DOHH2 (cell line): Measurements from ENCODE around the gene ZIC4.

Experiments used
- H3F3A ChIP-seq: fragments of 200-600 bp; sonication (generic), shearing (Covaris generic); 2 replicates; pipeline ENCODE4 v1.6.0; 2016; ENCODE audit warnings: antibody characterized with exemption, mild to moderate bottlenecking; ENCODE audit not compliant: control insufficient read depth, insufficient read depth
- H3K27ac ChIP-seq: fragments of 200-600 bp; sonication (generic); 2 replicates; pipeline ENCODE4 v1.5.1; 2014; ENCODE audit warnings: low read depth, mild to moderate bottlenecking, low read length, moderate library complexity
- H3K27me3 ChIP-seq: fragments of 200-600 bp; sonication (generic); 2 replicates; pipeline ENCODE4 v1.6.1; 2014; ENCODE audit warnings: mild to moderate bottlenecking, low read length, mixed read lengths; ENCODE audit not compliant: control insufficient read depth
- H3K36me3 ChIP-seq: fragments of 200-600 bp; sonication (generic); 2 replicates; pipeline ENCODE4 v1.6.1; 2014; ENCODE audit warnings: mild to moderate bottlenecking, low read length, moderate library complexity, mixed read lengths; ENCODE audit not compliant: control insufficient read depth
- H3K4me1 ChIP-seq: fragments of 200-600 bp; sonication (generic); 2 replicates; pipeline ENCODE4 v1.6.1; 2014; ENCODE audit warnings: mild to moderate bottlenecking, low read length, mixed read lengths; ENCODE audit not compliant: control insufficient read depth
- H3K4me2 ChIP-seq: fragments of 200-600 bp; sonication (generic); 2 replicates; pipeline ENCODE4 v1.6.0; 2014; ENCODE audit warnings: mild to moderate bottlenecking, low read length, moderate library complexity
- H3K4me3 ChIP-seq: fragments of 200-600 bp; sonication (generic); 2 replicates; pipeline ENCODE4 v1.5.1; 2014; ENCODE audit warnings: mild to moderate bottlenecking, low read length, mixed read lengths
- H3K79me2 ChIP-seq: fragments of 200-600 bp; sonication (generic); 2 replicates; pipeline ENCODE4 v1.6.1; 2014; ENCODE audit warnings: mild to moderate bottlenecking, low read length, mixed read lengths; ENCODE audit not compliant: control insufficient read depth
- H3K9me2 ChIP-seq: fragments of 200-600 bp; sonication (generic); replicated peaks from 2 replicates; pipeline ENCODE4 v1.6.1; 2014; ENCODE audit warnings: mild to moderate bottlenecking, low read length, mixed read lengths; ENCODE audit not compliant: control insufficient read depth
- H3K9me3 ChIP-seq: fragments of 200-600 bp; sonication (generic); 2 replicates; pipeline ENCODE4 v1.6.1; 2014; ENCODE audit warnings: antibody characterized with exemption, low read length, mixed read lengths; ENCODE audit not compliant: control insufficient read depth, insufficient read depth
- H4K20me1 ChIP-seq: fragments of 200-600 bp; sonication (generic); 2 replicates; pipeline ENCODE4 v1.6.0; 2014; ENCODE audit warnings: low read depth, mild to moderate bottlenecking, antibody characterized with exemption, low read length, moderate library complexity; ENCODE audit not compliant: control insufficient read depth, insufficient read depth
- CTCF ChIP-seq: fragments of 200-600 bp; sonication (generic); IDR thresholded peaks from one replicate; pipeline ENCODE4 v1.5.1; 2014; ENCODE audit warnings: antibody characterized with exemption, mild to moderate bottlenecking, low read depth, low read length; ENCODE audit not compliant: poor library complexity, severe bottlenecking
- EZH2phosphoT487 ChIP-seq: fragments of 200-600 bp; sonication (generic); IDR thresholded peaks from 2 replicates; pipeline ENCODE4 v1.6.1; 2017; ENCODE audit warnings: borderline replicate concordance, mild to moderate bottlenecking, antibody characterized with exemption, low read length, moderate library complexity, mixed read lengths

The ZIC4 gene

DNA sequence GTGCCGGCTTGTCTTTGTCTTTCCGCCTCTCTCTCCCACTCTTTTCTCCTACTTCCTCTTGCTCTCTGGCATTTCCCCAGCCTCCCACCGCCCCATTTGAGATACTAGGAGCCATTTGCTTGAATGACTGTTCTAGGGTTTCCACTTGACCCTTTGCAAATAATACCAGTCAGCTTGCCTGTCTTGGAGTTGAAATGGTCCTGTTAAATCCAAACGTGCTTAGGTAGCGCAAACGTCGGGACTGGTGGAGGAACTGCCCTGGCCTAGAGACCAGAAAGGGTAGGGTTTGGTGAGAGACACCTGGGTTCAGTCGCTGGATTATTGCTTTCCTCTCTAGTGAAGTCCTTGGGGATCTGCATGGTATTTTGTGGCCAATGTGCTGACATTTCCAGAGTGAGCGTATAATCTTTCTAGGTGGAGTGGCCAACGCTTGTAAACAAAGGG is 13.5 kb upstream of the ZIC4 start:
- H3K9me3 ChIP-seq = peaks cover 4% of the 10 kb centered on the region; the same call in 1 of the 2 replicates
- H3K36me3 ChIP-seq = no peaks in the 10 kb centered on the region
- H3K27me3 ChIP-seq = no peaks in the 10 kb centered on the region
- TF ChIP-seq CTCF = no peak
- no peak for TF ChIP-seq EZH2phosphoT487
- no peak overlapping the region for H3K4me3 ChIP-seq
- no peaks in the 10 kb centered on the region for H3K79me2 ChIP-seq
- H3K4me2 ChIP-seq = no peak overlapping the region
- no peaks in the 10 kb centered on the region for H3K9me2 ChIP-seq
- H3K4me1 ChIP-seq = no peaks in the 10 kb centered on the region
- no peak overlapping the region for H3K27ac ChIP-seq
- H3F3A ChIP-seq = no peaks in the 10 kb centered on the region
- H4K20me1 ChIP-seq = no peaks in the 10 kb centered on the region

DNA sequence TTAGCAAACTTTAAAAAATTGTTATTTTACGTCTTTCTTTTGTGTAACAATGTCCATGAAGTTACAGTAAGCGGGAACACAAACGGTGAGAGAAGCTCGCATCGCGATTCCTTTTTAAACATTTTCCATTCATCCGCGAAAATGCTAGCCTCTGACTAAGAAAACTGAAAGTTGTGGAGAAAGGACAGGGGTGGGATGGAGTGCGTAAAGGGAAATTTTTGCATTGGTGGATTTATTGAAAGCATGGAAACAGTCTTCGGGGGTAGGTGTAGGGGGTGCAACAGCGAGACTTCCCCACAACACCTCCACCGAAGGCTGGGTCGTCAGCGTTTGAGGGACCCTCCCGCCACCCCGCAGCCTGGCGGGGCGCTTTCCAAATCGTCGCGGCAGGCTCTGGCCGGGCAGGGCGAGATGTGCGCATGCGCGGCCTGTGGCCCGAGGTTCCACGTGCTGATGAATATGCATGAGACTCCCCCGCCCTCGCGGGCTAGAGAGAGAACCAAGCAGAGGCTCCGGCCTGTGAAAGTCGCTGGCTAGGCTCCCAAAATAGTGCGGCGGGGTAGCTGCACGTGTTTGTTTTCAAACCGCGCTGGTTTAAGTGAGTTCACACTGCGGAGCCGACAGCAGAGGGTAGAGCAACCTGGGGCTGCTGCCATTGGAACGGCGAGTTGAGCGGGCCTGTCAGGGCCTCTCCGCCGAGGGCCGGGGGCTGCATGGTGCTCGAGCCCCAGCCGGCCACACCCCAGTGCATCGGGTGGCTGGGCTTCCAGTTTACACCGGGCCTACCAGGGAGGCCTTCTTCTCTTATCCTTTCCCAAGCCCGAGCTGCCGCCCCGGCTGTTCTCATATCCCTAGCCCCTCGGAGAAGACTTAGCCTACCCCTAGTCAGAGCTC is 12.7 kb upstream of the ZIC4 start:
- H3K9me3 ChIP-seq = peaks cover 4% of the 10 kb centered on the region; the same call in 1 of the 2 replicates
- no peaks in the 10 kb centered on the region for H3K36me3 ChIP-seq
- TF ChIP-seq EZH2phosphoT487 (no peak), CTCF (no peak)
- H3K27ac ChIP-seq = no peak overlapping the region
- no peaks in the 10 kb centered on the region for H3K9me2 ChIP-seq
- H3K4me3 ChIP-seq = no peak overlapping the region
- no peak overlapping the region for H3K4me2 ChIP-seq
- H3K79me2 ChIP-seq = no peaks in the 10 kb centered on the region
- H3F3A ChIP-seq = no peaks in the 10 kb centered on the region
- no peaks in the 10 kb centered on the region for H3K27me3 ChIP-seq
- no peaks in the 10 kb centered on the region for H3K4me1 ChIP-seq
- no peaks in the 10 kb centered on the region for H4K20me1 ChIP-seq

DNA sequence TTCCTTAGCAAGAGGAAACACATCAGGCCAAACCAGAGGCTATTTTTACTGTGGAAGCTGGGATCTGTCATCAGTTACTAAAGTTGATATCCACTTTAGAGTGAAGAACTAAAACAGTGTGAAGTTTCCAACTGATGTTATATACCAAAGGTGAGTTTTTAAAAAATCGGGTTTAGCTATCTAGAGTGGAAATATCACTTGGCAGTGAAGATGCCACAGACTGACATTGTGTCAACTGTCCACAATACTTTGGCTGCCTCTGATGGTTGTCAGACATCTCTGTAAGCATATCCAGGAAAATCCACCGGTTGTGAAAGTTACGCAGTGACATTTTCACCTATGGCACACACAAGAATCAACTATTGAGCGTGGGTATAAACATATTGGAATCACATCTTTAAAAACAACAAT is 12.0 kb upstream of the ZIC4 start:
- Histone ChIP-seq H3F3A (no peaks in the 10 kb centered on the region), H3K79me2 (no peaks in the 10 kb centered on the region), H3K27me3 (no peaks in the 10 kb centered on the region), H3K4me2 (no peak overlapping the region), H3K27ac (no peak overlapping the region), H3K4me3 (no peak overlapping the region), H3K9me2 (no peaks in the 10 kb centered on the region), H3K36me3 (no peaks in the 10 kb centered on the region), H3K4me1 (no peaks in the 10 kb centered on the region), H4K20me1 (no peaks in the 10 kb centered on the region), H3K9me3 (peaks cover 4% of the 10 kb centered on the region; the same call in 1 of the 2 replicates)
- TF ChIP-seq EZH2phosphoT487 = no peak
- no peak for TF ChIP-seq CTCF
